ENCODE results near the gene TTC28. TPM values are rescaled to one million over a fixed set of nuclear protein-coding genes. Genes with fewer than 3 reads are reported as not detected.
A peak's percentile ranks its signal among the peaks of the same experiment; 100 is the strongest.

The TTC28 gene
- total RNA-seq, 1 donor from 2014 or later: 65.4 TPM

GRCh38 chr22:28142361-28142961 lies 537.2 kb downstream of the TTC28 start:
- Mint-ChIP-seq H3K4me1 (peaks cover 65% of the 10 kb centered on the region), H3K36me3 (ENCODE audit: low read depth) (no peaks in the 10 kb centered on the region), H3K27me3 (ENCODE audit: low read depth) (no peaks in the 10 kb centered on the region), H3K9me3 (no peaks in the 10 kb centered on the region), H3K27ac (ENCODE audit: unreplicated experiment) (no peak overlapping the region), H3K4me3 (no peak overlapping the region)
- TF ChIP-seq CTCF (conservative IDR thresholded peaks at IDR 0.05): no peak
- no peak for DNase-seq (ENCODE audit: low read depth, low spot score)

- Mint-ChIP-seq H3K36me3 (ENCODE audit: low read depth) (no peaks in the 10 kb centered on the region), H3K4me3 (no peak overlapping the region), H3K27ac (ENCODE audit: unreplicated experiment) (peak overlapping the region; percentile 35), H3K9me3 (no peaks in the 10 kb centered on the region), H3K27me3 (ENCODE audit: low read depth) (no peaks in the 10 kb centered on the region), H3K4me1 (peaks cover 56% of the 10 kb centered on the region)
- TF ChIP-seq CTCF (conservative IDR thresholded peaks at IDR 0.05): no peak
- DNase-seq (ENCODE audit: low read depth, low spot score): no peak
Measured at GRCh38 chr22:28141614-28142013, 538.0 kb downstream of the TTC28 start.

GRCh38 chr22:28139961-28140360 lies 539.7 kb downstream of the TTC28 start:
- no peak for TF ChIP-seq CTCF (conservative IDR thresholded peaks at IDR 0.05)
- no peaks in the 10 kb centered on the region for H3K9me3 Mint-ChIP-seq
- H3K4me3 Mint-ChIP-seq: no peak overlapping the region
- no peak overlapping the region for H3K27ac Mint-ChIP-seq (ENCODE audit: unreplicated experiment)
- DNase-seq (ENCODE audit: low read depth, low spot score): no peak
- peaks cover 49% of the 10 kb centered on the region for H3K4me1 Mint-ChIP-seq
- no peaks in the 10 kb centered on the region for H3K36me3 Mint-ChIP-seq (ENCODE audit: low read depth)
- H3K27me3 Mint-ChIP-seq (ENCODE audit: low read depth): no peaks in the 10 kb centered on the region

DNA sequence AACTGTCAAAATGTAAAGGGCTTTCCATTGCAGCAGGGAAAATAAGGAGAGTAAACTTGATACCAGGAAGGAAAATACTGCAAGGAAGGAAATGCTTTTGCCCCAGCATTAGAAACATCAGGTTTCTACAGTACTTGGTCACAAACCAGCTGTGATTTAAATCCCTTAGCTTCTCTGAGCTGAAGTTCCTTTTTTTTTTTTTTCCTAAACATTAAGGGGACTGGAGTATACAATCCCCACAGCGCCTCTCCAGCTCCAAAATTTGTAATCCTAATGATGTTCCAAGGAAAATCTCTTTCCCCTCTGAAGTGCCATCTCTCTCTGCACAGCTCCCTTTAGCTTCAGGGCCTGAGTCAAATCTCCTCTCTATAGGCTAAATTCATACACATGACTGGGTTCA lies 540.1 kb downstream of the TTC28 start:
- DNase-seq (ENCODE audit: low read depth, low spot score): no peak
- no peak overlapping the region for H3K4me3 Mint-ChIP-seq
- H3K36me3 Mint-ChIP-seq (ENCODE audit: low read depth): no peaks in the 10 kb centered on the region
- peaks cover under 1% of the 10 kb centered on the region for H3K9me3 Mint-ChIP-seq
- peaks cover 49% of the 10 kb centered on the region for H3K4me1 Mint-ChIP-seq
- no peaks in the 10 kb centered on the region for H3K27me3 Mint-ChIP-seq (ENCODE audit: low read depth)
- no peak overlapping the region for H3K27ac Mint-ChIP-seq (ENCODE audit: unreplicated experiment)
- no peak for TF ChIP-seq CTCF (conservative IDR thresholded peaks at IDR 0.05)

- Mint-ChIP-seq H3K4me3 (no peak overlapping the region), H3K27me3 (ENCODE audit: low read depth) (no peaks in the 10 kb centered on the region), H3K9me3 (peaks cover 3% of the 10 kb centered on the region), H3K4me1 (peaks cover 33% of the 10 kb centered on the region), H3K27ac (ENCODE audit: unreplicated experiment) (no peak overlapping the region), H3K36me3 (ENCODE audit: low read depth) (no peaks in the 10 kb centered on the region)
- TF ChIP-seq CTCF (conservative IDR thresholded peaks at IDR 0.05): no peak
- no peak for DNase-seq (ENCODE audit: low read depth, low spot score)
Measured at GRCh38 chr22:28137036-28137435, 542.6 kb downstream of the TTC28 start.
